ENCODE results near the gene PPFIA1.

Gene PPFIA1

GRCh38 chr11:70270104-70270876 is at the start of gene PPFIA1:
Gene PPFIA1 (plus strand): TSS chr11:70270690. CDS start chr11:70272173, 1,483 bp downstream.
- peak within 1 kb of the TSS; percentile 88 for H3K27ac ChIP-seq
- peak; percentile 25 for TF ChIP-seq CTCF (conservative IDR thresholded peaks at IDR 0.05)
- TF ChIP-seq ZFX (IDR thresholded peaks at IDR 0.05) = no peak; the same call in 1 of the 2 replicates

- no peak overlapping the region for H3K27ac ChIP-seq
- TF ChIP-seq ZFX (IDR thresholded peaks at IDR 0.05) = no peak
- no peak for TF ChIP-seq CTCF (conservative IDR thresholded peaks at IDR 0.05)
These were observed 49.6 kb upstream of the PPFIA1 start for GRCh38 chr11:70220920-70221319.

GRCh38 chr11:70225681-70226177 is 44.8 kb upstream of the PPFIA1 start:
- TF ChIP-seq CTCF (conservative IDR thresholded peaks at IDR 0.05) (no peak), ZFX (IDR thresholded peaks at IDR 0.05) (no peak)
- H3K27ac ChIP-seq = no peak overlapping the region

GRCh38 chr11:70226183-70226582 is 44.3 kb upstream of the PPFIA1 start:
- TF ChIP-seq ZFX (IDR thresholded peaks at IDR 0.05) (no peak), CTCF (conservative IDR thresholded peaks at IDR 0.05) (no peak)
- no peak overlapping the region for H3K27ac ChIP-seq

- H3K27ac ChIP-seq = no peak overlapping the region
- TF ChIP-seq ZFX (IDR thresholded peaks at IDR 0.05) (no peak), CTCF (conservative IDR thresholded peaks at IDR 0.05) (no peak)
These were observed 43.5 kb upstream of the PPFIA1 start for GRCh38 chr11:70226967-70227366.

GRCh38 chr11:70229737-70230136 is 40.8 kb upstream of the PPFIA1 start:
- TF ChIP-seq ZFX (IDR thresholded peaks at IDR 0.05) (no peak), CTCF (conservative IDR thresholded peaks at IDR 0.05) (no peak)

GRCh38 chr11:70230151-70230839 is 40.2 kb upstream of the PPFIA1 start:
- no peak overlapping the region for H3K27ac ChIP-seq
- TF ChIP-seq ZFX (IDR thresholded peaks at IDR 0.05) = no peak
- TF ChIP-seq CTCF (conservative IDR thresholded peaks at IDR 0.05) = no peak

More at GRCh38 chr11:70229737-70230136, 40.8 kb upstream of the PPFIA1 start:
- no peak overlapping the region for H3K27ac ChIP-seq

Data from C4-2B (cell line).